HepG2 (cell line): ENCODE data around the gene CHMP1B. TPM values are rescaled to one million over a fixed set of nuclear protein-coding genes. Genes with fewer than 3 reads are reported as not detected.

Experiments used
- ATF7-NPFF ChIP-seq: sonication (generic); formaldehyde crosslinking; IDR thresholded peaks from 2 replicates; pipeline ENCODE4 v1.8.1; 2023; ENCODE audit warnings: mild to moderate bottlenecking, low read depth, missing genetic modification reagents, moderate library complexity
- ATM ChIP-seq: fragments of 450-650 bp; IDR thresholded peaks from 2 replicates; pipeline ENCODE4 v1.7.1; 2017; ENCODE audit warnings: mild to moderate bottlenecking, borderline replicate concordance
- CENPT ChIP-seq: sonication (generic); formaldehyde crosslinking; IDR thresholded peaks from 2 replicates; pipeline ENCODE4 v1.8.0; 2022; ENCODE audit warnings: low read depth, mild to moderate bottlenecking, moderate library complexity, missing genetic modification reagents
- DR1 ChIP-seq: sonication (generic); formaldehyde crosslinking; IDR thresholded peaks from 2 replicates; pipeline ENCODE4 v1.8.0; 2021; ENCODE audit warnings: mild to moderate bottlenecking, missing genetic modification reagents, inconsistent platforms
- GLI4 ChIP-seq: sonication (generic); formaldehyde crosslinking; IDR thresholded peaks from 2 replicates; pipeline ENCODE4 v1.5.1; 2020; ENCODE audit warnings: missing genetic modification reagents, mild to moderate bottlenecking, moderate library complexity, borderline replicate concordance
- GPBP1L1 ChIP-seq: sonication (generic); formaldehyde crosslinking; IDR thresholded peaks from 2 replicates; pipeline ENCODE4 v1.5.0; 2020; ENCODE audit warnings: mild to moderate bottlenecking, missing genetic modification reagents
- HMG20B ChIP-seq: conservative IDR thresholded peaks from 2 replicates; pipeline ENCODE4 v1.6.1; 2016; ENCODE audit warnings: missing genetic modification reagents, missing compliant biosample characterization
- JDP2 ChIP-seq: sonication (generic); formaldehyde crosslinking; IDR thresholded peaks from 2 replicates; pipeline ENCODE4 v1.8.1; 2022; ENCODE audit warnings: missing genetic modification reagents, borderline replicate concordance
- JUN ChIP-seq: sonication (generic); formaldehyde crosslinking; IDR thresholded peaks from 2 replicates; pipeline ENCODE4 v1.4.0; 2020; ENCODE audit warnings: mild to moderate bottlenecking, missing genetic modification reagents
- KLF16 ChIP-seq, 2 experiments: sonication (generic) in 1 of 2; formaldehyde crosslinking in 1 of 2; IDR thresholded peaks; 2 replicates each; pipeline versions ENCODE4 v1.6.1 to v1.8.0; 2016 to 2023; ENCODE audit warnings: missing genetic modification reagents in 2 of 2, missing compliant biosample characterization in 1 of 2
- MEF2D ChIP-seq: sonication (generic); formaldehyde crosslinking; IDR thresholded peaks from 2 replicates; pipeline ENCODE4 v1.5.1; 2020; ENCODE audit warnings: mild to moderate bottlenecking, missing genetic modification reagents
- MYNN ChIP-seq: sonication (generic); formaldehyde crosslinking; IDR thresholded peaks from 2 replicates; pipeline ENCODE4 v1.4.0; 2020; ENCODE audit warnings: mild to moderate bottlenecking, low read depth, missing genetic modification reagents
- ONECUT2 ChIP-seq: sonication (generic); formaldehyde crosslinking; IDR thresholded peaks from 2 replicates; pipeline ENCODE4 v1.4.0; 2020; ENCODE audit warnings: missing genetic modification reagents
- RAD51 ChIP-seq: fragments of 450-650 bp; IDR thresholded peaks from 2 replicates; pipeline ENCODE4 v1.6.1; 2016; ENCODE audit warnings: borderline replicate concordance
- RNF2 ChIP-seq: fragments of 450-650 bp; conservative IDR thresholded peaks from 2 replicates; pipeline ENCODE4 v1.6.1; 2016; ENCODE audit warnings: low read depth
- SAP130 ChIP-seq: IDR thresholded peaks from 2 replicates; pipeline ENCODE4 v1.6.1; 2016; ENCODE audit warnings: low read depth
- SP5 ChIP-seq: IDR thresholded peaks from 2 replicates; pipeline ENCODE4 v1.6.1; 2016; ENCODE audit warnings: low read depth, borderline replicate concordance
- TCF12 ChIP-seq, 2 experiments: fragments of 450-650 bp in 1 of 2; sonication (generic) in 1 of 2; formaldehyde crosslinking in 1 of 2; IDR thresholded peaks; 2 replicates each; pipeline versions ENCODE4 v1.6.1 to v1.8.0; 2017 to 2022; ENCODE audit warnings: antibody characterized with exemption in 1 of 2, mild to moderate bottlenecking in 1 of 2, missing genetic modification reagents in 1 of 2, moderate library complexity in 1 of 2
- ZKSCAN8 ChIP-seq: IDR thresholded peaks from 2 replicates; pipeline ENCODE4 v1.6.1; 2016; ENCODE audit warnings: borderline replicate concordance, missing genetic modification reagents, missing compliant biosample characterization
- ZNF441 ChIP-seq: sonication (generic); formaldehyde crosslinking; IDR thresholded peaks from 2 replicates; pipeline ENCODE4 v1.7.0; 2021; ENCODE audit warnings: missing genetic modification reagents, borderline replicate concordance
- ZNF512B ChIP-seq: sonication (generic); formaldehyde crosslinking; IDR thresholded peaks from 2 replicates; pipeline ENCODE4 v1.5.1; 2020; ENCODE audit warnings: missing genetic modification reagents, mild to moderate bottlenecking, borderline replicate concordance
- ZNF549 ChIP-seq: sonication (generic); formaldehyde crosslinking; IDR thresholded peaks from 2 replicates; pipeline ENCODE4 v1.5.0; 2020; ENCODE audit warnings: missing genetic modification reagents
- ZNF550 ChIP-seq: sonication (generic); formaldehyde crosslinking; IDR thresholded peaks from 2 replicates; pipeline ENCODE4 v1.4.0; 2020; ENCODE audit warnings: mild to moderate bottlenecking, missing genetic modification reagents, borderline replicate concordance
- ZNF740 ChIP-seq: sonication (generic); formaldehyde crosslinking; IDR thresholded peaks from 2 replicates; pipeline ENCODE4 v1.4.0; 2020; ENCODE audit warnings: missing genetic modification reagents
- ZNF761 ChIP-seq: sonication (generic); formaldehyde crosslinking; conservative IDR thresholded peaks from 2 replicates; pipeline ENCODE4 v1.4.0; 2020; ENCODE audit warnings: mild to moderate bottlenecking, missing genetic modification reagents
- ZSCAN9 ChIP-seq: IDR thresholded peaks from 2 replicates; pipeline ENCODE4 v1.6.1; 2016; ENCODE audit warnings: borderline replicate concordance
- polyA plus RNA-seq, 8 experiments: library from polyadenylated mRNA; depleted of rRNA in 3 of 8; stranded (reverse) in 7 of 8; unstranded in 1 of 8; fragments of >200 nt; fragmentation: Illumina TruSeq in 4 of 8; extraction: Trizol in 4 of 8; gene quantifications; 2 replicates each; pipeline versions ENCODE4 v1.2.1 to v1.2.3, GENCODE V29; 2011 to 2016; ENCODE audit warnings: low read depth in 4 of 8, missing spikeins in 1 of 8, mixed read lengths in 1 of 8; ENCODE audit not compliant: insufficient read depth in 1 of 8
- total RNA-seq, 5 experiments: library from RNA; depleted of rRNA; stranded (reverse); fragments of >200 nt; fragmentation: Illumina TruSeq; extraction: Trizol; gene quantifications; 2 replicates each; pipeline ENCODE4 v1.2.3, GENCODE V29; 2016; ENCODE audit warnings: low read depth in 1 of 5

Gene CHMP1B
- total and polyA plus RNA-seq, 2 of the 13 experiments (the other 11 are each of a cell fraction or from before 2014, with no cell fraction given): 18.8 to 20.2 TPM

GRCh38 chr18:11849841-11850634 lies 1.2 kb upstream of the CHMP1B start (continued):
- TF ChIP-seq ZNF512B (no peak), GPBP1L1 (CRISPR knock-in tag) (no peak), GLI4 (CRISPR knock-in tag) (no peak), TCF12 (IDR thresholded peaks at IDR 0.05) (no peak), TCF12 (CRISPR knock-in tag; IDR thresholded peaks at IDR 0.05) (no peak), ZNF761 (CRISPR knock-in tag) (no peak), MEF2D (CRISPR knock-in tag) (no peak), SAP130 (CRISPR knock-in tag) (peak; percentile 92), RAD51 (no peak), ZNF740 (no peak), ONECUT2 (CRISPR knock-in tag) (no peak), JUN (CRISPR knock-in tag) (no peak), DR1 (no peak), ZSCAN9 (CRISPR knock-in tag) (peak; percentile 68; the same call in 1 of the 2 replicates), ATM (no peak), KLF16 (CRISPR knock-in tag; IDR thresholded peaks at IDR 0.05) (no peak), JDP2 (no peak), ZNF549 (CRISPR knock-in tag) (no peak), SP5 (CRISPR knock-in tag) (no peak), ZNF550 (CRISPR knock-in tag) (no peak), ZNF441 (CRISPR knock-in tag) (0 out of 2 replicates have a peak, but pooled peaks have one; percentile 19), HMG20B (CRISPR knock-in tag) (no peak; the same call in 1 of the 2 replicates), ATF7-NPFF (peak; percentile 54; the same call in 1 of the 2 replicates), ZKSCAN8 (CRISPR knock-in tag) (no peak), RNF2 (peak; percentile 55; the same call in 1 of the 2 replicates), MYNN (CRISPR knock-in tag) (no peak), CENPT (no peak)
